SK-N-SH (cell line): ENCODE measurements around the gene ZYG11B. TPM values are rescaled to one million over a fixed set of nuclear protein-coding genes. Genes with fewer than 3 reads are reported as not detected.

Experiments
- CTCF ChIA-PET: fragments of 300-600, 350-600 bp; formaldehyde crosslinking; extraction: SDS; loops from one replicate; lab custom pipeline; 2021; lab: Yijun Ruan, JAX
- POLR2A ChIA-PET: fragments of 350-600 bp; sonication (Branson Sonifier 250); formaldehyde crosslinking; extraction: SDS; loops from one replicate; lab custom pipeline; 2020; ENCODE audit warnings: antibody characterized with exemption, inconsistent platforms; lab: Yijun Ruan, JAX
- DNase-seq: peaks from one replicate; pipeline ENCODE4 v3.0.0; 2012
- H2AFZ ChIP-seq: fragments of 200-600 bp; sonication (generic); 2 replicates; pipeline ENCODE4 v1.8.1; 2016; ENCODE audit warnings: antibody characterized with exemption, mild to moderate bottlenecking, low read depth
- H3F3A ChIP-seq: fragments of 200-600 bp; sonication (generic); replicated peaks from 2 replicates; pipeline ENCODE3; 2016; ENCODE audit warnings: antibody characterized with exemption, mild to moderate bottlenecking; ENCODE audit not compliant: insufficient read depth
- H3K27ac ChIP-seq, 2 experiments: fragments of 200-500 bp in 1 of 2; fragments of 200-600 bp in 1 of 2; sonication (Bioruptor generic) in 1 of 2; sonication (generic), shearing (Covaris generic) in 1 of 2; 2 replicates each; pipeline versions ENCODE4 v1.5.1 to v1.6.1; 2014 to 2016; ENCODE audit warnings: low read depth in 2 of 2, inconsistent platforms in 1 of 2, low read length in 1 of 2, mild to moderate bottlenecking in 1 of 2, mixed read lengths in 1 of 2
- H3K27me3 ChIP-seq: fragments of 200-600 bp; sonication (generic), shearing (Covaris generic); 2 replicates; pipeline ENCODE4 v1.6.1; 2016; ENCODE audit warnings: mixed run types; ENCODE audit not compliant: insufficient read depth
- H3K36me3 ChIP-seq, 2 experiments: fragments of 200-500 bp in 1 of 2; fragments of 200-600 bp in 1 of 2; sonication (Bioruptor generic) in 1 of 2; sonication (generic) in 1 of 2; replicated peaks in 1 of 2; 2 replicates each; pipeline versions ENCODE3 to v1.5.1; 2014 to 2016; ENCODE audit warnings: low read length in 1 of 2, mild to moderate bottlenecking in 1 of 2; ENCODE audit not compliant: insufficient read depth in 2 of 2, control insufficient read depth in 1 of 2
- H3K4me1 ChIP-seq, 2 experiments: fragments of 200-500 bp in 1 of 2; fragments of 200-600 bp in 1 of 2; sonication (Bioruptor generic) in 1 of 2; sonication (generic), shearing (Covaris generic) in 1 of 2; 2 replicates each; pipeline versions ENCODE4 v1.5.1 to v1.6.1; 2014 to 2016; ENCODE audit warnings: low read depth in 1 of 2, low read length in 1 of 2, mixed run types in 1 of 2; ENCODE audit not compliant: insufficient read depth in 2 of 2, control insufficient read depth in 1 of 2
- H3K4me2 ChIP-seq: fragments of 200-600 bp; sonication (generic), shearing (Covaris generic); 2 replicates; pipeline ENCODE4 v1.6.1; 2017; ENCODE audit warnings: mixed run types
- H3K4me3 ChIP-seq, 2 experiments: fragments of 200-500 bp in 1 of 2; fragments of 200-600 bp in 1 of 2; sonication (Bioruptor generic) in 1 of 2; sonication (generic), shearing (Covaris generic) in 1 of 2; 2 replicates each; pipeline versions ENCODE4 v1.5.1 to v1.8.1; 2014 to 2016; ENCODE audit warnings: low read depth in 2 of 2, inconsistent platforms in 1 of 2, low read length in 1 of 2, mild to moderate bottlenecking in 1 of 2, mixed read lengths in 1 of 2, moderate library complexity in 1 of 2
- H3K79me2 ChIP-seq: fragments of 200-600 bp; sonication (generic); 2 replicates; pipeline ENCODE4 v1.8.1; 2017; ENCODE audit warnings: mild to moderate bottlenecking; ENCODE audit not compliant: insufficient read depth
- H3K9ac ChIP-seq: fragments of 200-600 bp; sonication (generic); 2 replicates; pipeline ENCODE4 v1.6.1; 2017; ENCODE audit warnings: mixed run types
- H3K9me2 ChIP-seq: fragments of 200-600 bp; sonication (generic); 2 replicates; pipeline ENCODE4 v1.6.1; 2017; ENCODE audit warnings: mixed run types
- H3K9me3 ChIP-seq: fragments of 200-600 bp; sonication (generic); 2 replicates; pipeline ENCODE4 v1.6.1; 2017; ENCODE audit warnings: mixed run types, mild to moderate bottlenecking, moderate library complexity
- H4K20me1 ChIP-seq: fragments of 200-600 bp; sonication (generic); 2 replicates; pipeline ENCODE4 v1.6.1; 2017; ENCODE audit warnings: mild to moderate bottlenecking, mixed run types; ENCODE audit not compliant: insufficient read depth
- CTCF ChIP-seq: fragments of 200-600 bp; sonication (generic); IDR thresholded peaks from 2 replicates; pipeline ENCODE4 v1.6.1; 2017; ENCODE audit warnings: antibody characterized with exemption, mild to moderate bottlenecking, moderate library complexity
- ELF1 ChIP-seq: IDR thresholded peaks from 2 replicates; pipeline ENCODE4 v1.4.0; 2012
- EZH2phosphoT487 ChIP-seq: fragments of 200-600 bp; sonication (generic); IDR thresholded peaks from 2 replicates; pipeline ENCODE4 v1.6.1; 2017; ENCODE audit warnings: low read depth, mixed run types, mild to moderate bottlenecking, antibody characterized with exemption, moderate library complexity, borderline replicate concordance
- FOSL2 ChIP-seq: IDR thresholded peaks from 2 replicates; pipeline ENCODE4 v1.4.0; 2012; ENCODE audit warnings: low read depth, mild to moderate bottlenecking, moderate library complexity, borderline replicate concordance
- GABPA ChIP-seq: IDR thresholded peaks from 2 replicates; pipeline ENCODE4 v1.4.0; 2012; ENCODE audit warnings: low read depth, mild to moderate bottlenecking
- MEF2A ChIP-seq: IDR thresholded peaks from 2 replicates; pipeline ENCODE4 v1.4.0; 2012; ENCODE audit warnings: low read depth, borderline replicate concordance
- PBX3 ChIP-seq: IDR thresholded peaks from 2 replicates; pipeline ENCODE4; 2012
- RAD21 ChIP-seq: IDR thresholded peaks from 2 replicates; pipeline ENCODE4 v1.6.1; 2012; ENCODE audit warnings: mild to moderate bottlenecking, low read length
- RCOR1 ChIP-seq: fragments of 150-350 bp; IDR thresholded peaks from 2 replicates; pipeline ENCODE4 v1.6.1; 2017; ENCODE audit warnings: antibody characterized with exemption, low read length
- REST ChIP-seq: IDR thresholded peaks from 2 replicates; pipeline ENCODE4 v1.6.1; 2012; ENCODE audit warnings: mild to moderate bottlenecking, low read depth, low read length, moderate library complexity
- RFX5 ChIP-seq: IDR thresholded peaks from 2 replicates; pipeline ENCODE4 v1.6.1; 2012; ENCODE audit warnings: mild to moderate bottlenecking, improper control_type of control experiment, low read length
- SIN3A ChIP-seq: IDR thresholded peaks from 2 replicates; pipeline ENCODE4 v1.6.1; 2012; ENCODE audit warnings: low read depth, mild to moderate bottlenecking, low read length, moderate library complexity, borderline replicate concordance
- SMC3 ChIP-seq: IDR thresholded peaks from 2 replicates; pipeline ENCODE4 v1.6.1; 2012; ENCODE audit warnings: low read depth, low read length, improper control_type of control experiment
- TAF1 ChIP-seq: IDR thresholded peaks from 2 replicates; pipeline ENCODE4 v1.6.1; 2012; ENCODE audit warnings: low read depth, mild to moderate bottlenecking, low read length, moderate library complexity, borderline replicate concordance
- TCF12 ChIP-seq: IDR thresholded peaks from 2 replicates; pipeline ENCODE4 v1.4.0; 2012
- USF2 ChIP-seq: fragments of 150-350 bp; IDR thresholded peaks from 2 replicates; pipeline ENCODE4 v1.6.1; 2017; ENCODE audit warnings: antibody characterized with exemption, low read length, low read depth, borderline replicate concordance
- ZBTB33 ChIP-seq: IDR thresholded peaks from 2 replicates; pipeline ENCODE4 v1.4.0; 2012; ENCODE audit warnings: low read depth, borderline replicate concordance
- WGBS: methylation state at CpG from one replicate; pipeline ENCODE4 v1.1.6; 2017; ENCODE audit warnings: low lambda C conversion rate; 5-methylcytosine and 5-hydroxymethylcytosine counted together
- polyA plus RNA-seq, 3 experiments: library from polyadenylated mRNA; depleted of rRNA; stranded (reverse); fragments of >200 nt; gene quantifications; 2 replicates each; pipeline ENCODE4 v1.2.3, GENCODE V29; 2012

The ZYG11B gene
- polyA plus RNA-seq, 1 of the 3 experiments (the other 2 are of a cell fraction), result 5.8 TPM

- TF ChIP-seq USF2 (no peak), RFX5 (no peak), RCOR1 (no peak), ELF1 (no peak), PBX3 (no peak), FOSL2 (no peak)
- TF ChIP-seq, all 33 proteins: peak for 0
Observed at GRCh38 chr1:52759908-52760307, 33.7 kb downstream of the ZYG11B start (continued).

GRCh38 chr1:52767596-52768280 is 41.5 kb downstream of the ZYG11B start:
- ChIA-PET CTCF (no interaction called here), POLR2A (no interaction called here)
- no peak overlapping the region for H2AFZ ChIP-seq
- WGBS, result 100% methylated on average over 3 of the region's 4 CpGs
- no peak overlapping the region for H3K4me3 ChIP-seq
- H3K4me1 ChIP-seq, result no peaks in the 10 kb centered on the region
- no peak overlapping the region for H3K27ac ChIP-seq
- peaks cover 42% of the 10 kb centered on the region for H3K79me2 ChIP-seq
- no peak overlapping the region for H3K4me2 ChIP-seq
- peaks cover 3% of the 10 kb centered on the region for H3F3A ChIP-seq
- H3K9me3 ChIP-seq, result no peaks in the 10 kb centered on the region
- no peak overlapping the region for H3K9ac ChIP-seq
- peaks cover 10 to 14% of the 10 kb centered on the region in 2 experiments for H3K36me3 ChIP-seq
- no peaks in the 10 kb centered on the region for H3K27me3 ChIP-seq
- DNase-seq, result no peak
- H4K20me1 ChIP-seq, result no peaks in the 10 kb centered on the region
- TF ChIP-seq GABPA, result no peak
- no peak for TF ChIP-seq EZH2phosphoT487
- no peak for TF ChIP-seq REST
- no peak for TF ChIP-seq FOSL2
- TF ChIP-seq RAD21, result no peak
- TF ChIP-seq TCF12, result no peak
- no peak for TF ChIP-seq SIN3A
- TF ChIP-seq CTCF, result no peak
- TF ChIP-seq ZBTB33, result no peak
- TF ChIP-seq SMC3, result no peak
- no peak for TF ChIP-seq MEF2A
- TF ChIP-seq TAF1, result no peak
- TF ChIP-seq RCOR1, result no peak
- no peaks in the 10 kb centered on the region for H3K9me2 ChIP-seq
